K562 (cell line): ENCODE measurements around the gene RBM20. TPM values are rescaled to one million over a fixed set of nuclear protein-coding genes. Genes with fewer than 3 reads are reported as not detected.

Source experiments
- ATAC-seq: fragments of 200-7000 bp; cut with Tn5 transposase; 3 replicates; pipeline ENCODE4 v1.9.1; 2020; ENCODE audit warnings: moderate library complexity
- BruUV-seq: library from RNA; stranded (reverse); fragments of 400-500 nt; replicated peaks from 2 replicates; lab custom pipeline; 2021; lab: Mats Ljungman, UMichigan
- CTCF ChIA-PET: fragments of 300-600 bp; formaldehyde crosslinking; extraction: SDS; loops from one replicate; lab custom pipeline; 2021; ENCODE audit warnings: low intra/inter-chr PET ratio; lab: Yijun Ruan, JAX
- POLR2A ChIA-PET: fragments of 300-600, 350-650 bp; sonication (Branson Sonifier 250); formaldehyde crosslinking; extraction: SDS; loops from one replicate; lab custom pipeline; 2021; ENCODE audit warnings: antibody characterized with exemption, inconsistent platforms; lab: Yijun Ruan, JAX
- DNase-seq, 4 experiments: peaks; one replicate each; pipeline versions ENCODE4 v3.0.0 to v3.0.0-alpha.2; 2011 to 2018; ENCODE audit warnings: low spot score in 3 of 4, mixed read lengths in 3 of 4; ENCODE audit errors: extremely low read depth in 1 of 4
- FAIRE-seq: peaks from 2 replicates; lab custom pipeline; 2011; peaks lifted over from hg19 to GRCh38; lab: Jason Lieb, UNC
- H2AFZ ChIP-seq: 2 replicates; pipeline ENCODE4 v1.6.0; 2011; ENCODE audit warnings: low read depth, low read length, control low read depth, inconsistent platforms
- H3K27ac ChIP-seq: fragments of 200-600 bp; 3 replicates; pipeline ENCODE4 v1.8.0; 2011; ENCODE audit warnings: low read depth, mild to moderate bottlenecking, control low read depth, inconsistent platforms, low read length, moderate library complexity, mixed read lengths; ENCODE audit errors: extremely low read depth
- H3K27me3 ChIP-seq, 2 experiments: fragments of 300-600 bp in 1 of 2; 2 replicates in 1 of 2; 3 replicates in 1 of 2; pipeline versions ENCODE4 v1.6.0 to v1.8.0; 2011; ENCODE audit warnings: inconsistent platforms in 2 of 2, low read length in 2 of 2, mild to moderate bottlenecking in 1 of 2, mixed read lengths in 1 of 2, moderate library complexity in 1 of 2; ENCODE audit not compliant: control insufficient read depth in 2 of 2, insufficient read depth in 2 of 2
- H3K36me3 ChIP-seq: fragments of 300-600 bp; 3 replicates; pipeline ENCODE4 v1.8.0; 2011; ENCODE audit warnings: mild to moderate bottlenecking, low read length, inconsistent platforms; ENCODE audit not compliant: control insufficient read depth, insufficient read depth
- H3K4me1 ChIP-seq, 2 experiments: fragments of 200-600 bp in 1 of 2; replicated peaks in 1 of 2; 2 replicates in 1 of 2; 3 replicates in 1 of 2; pipeline versions ENCODE4 v1.5.1 to v1.8.0; 2011; ENCODE audit warnings: inconsistent platforms in 2 of 2, low read length in 2 of 2, mild to moderate bottlenecking in 1 of 2, mixed read lengths in 1 of 2, moderate library complexity in 1 of 2; ENCODE audit not compliant: control insufficient read depth in 2 of 2, insufficient read depth in 2 of 2
- H3K4me2 ChIP-seq: 2 replicates; pipeline ENCODE4 v1.6.1; 2011; ENCODE audit warnings: low read length, control low read depth, inconsistent platforms, mixed read lengths; ENCODE audit not compliant: insufficient read depth
- H3K4me3 ChIP-seq: fragments of 200-600 bp; sonication (generic), shearing (Covaris generic); 2 replicates; pipeline ENCODE4 v1.5.1; 2016; ENCODE audit warnings: control low read depth, inconsistent platforms
- H3K79me2 ChIP-seq: fragments of 200-600 bp; 3 replicates; pipeline ENCODE4 v1.8.0; 2011; ENCODE audit warnings: low read length, inconsistent platforms; ENCODE audit not compliant: control insufficient read depth, insufficient read depth
- H3K9ac ChIP-seq, 2 experiments: 2 replicates each; pipeline versions ENCODE4 v1.6.0 to v1.6.1; 2011; ENCODE audit warnings: low read depth in 2 of 2, low read length in 2 of 2, control low read depth in 1 of 2, inconsistent platforms in 1 of 2, mild to moderate bottlenecking in 1 of 2, mixed read lengths in 1 of 2; ENCODE audit not compliant: insufficient read depth in 1 of 2
- H3K9me1 ChIP-seq: one replicate; pipeline ENCODE4 v1.6.0; 2011; ENCODE audit warnings: inconsistent platforms, mild to moderate bottlenecking, low read length, moderate library complexity; ENCODE audit not compliant: control insufficient read depth, insufficient read depth
- H3K9me3 ChIP-seq: replicated peaks from 2 replicates; pipeline ENCODE4 v1.5.1; 2011; ENCODE audit warnings: low read depth, low read length, inconsistent platforms; ENCODE audit not compliant: control insufficient read depth, insufficient read depth
- H4K20me1 ChIP-seq: replicated peaks from 2 replicates; pipeline ENCODE4 v1.6.1; 2011; ENCODE audit warnings: low read length, inconsistent platforms, mixed read lengths; ENCODE audit not compliant: control insufficient read depth, insufficient read depth
- ATF3 ChIP-seq, 2 experiments: fragments of 450-650 bp in 1 of 2; sonication (generic) in 1 of 2; formaldehyde crosslinking in 1 of 2; IDR thresholded peaks in 1 of 2; conservative IDR thresholded peaks in 1 of 2; 2 replicates each; pipeline versions ENCODE4 v1.6.1 to v1.8.1; 2016 to 2023; ENCODE audit warnings: mild to moderate bottlenecking in 2 of 2, moderate library complexity in 2 of 2, inconsistent platforms in 1 of 2, missing genetic modification reagents in 1 of 2
- CHD4 ChIP-seq: fragments of 200-600 bp; sonication (generic); IDR thresholded peaks from 3 replicates; pipeline ENCODE4 v1.6.1; 2012; ENCODE audit warnings: low read depth, mild to moderate bottlenecking, mixed read lengths, low read length, inconsistent platforms; ENCODE audit not compliant: insufficient read depth, insufficient replicate concordance, poor library complexity, severe bottlenecking
- CSDE1 ChIP-seq, 2 experiments: fragments of 450-650 bp; IDR thresholded peaks; 2 replicates each; pipeline ENCODE4 v1.6.1; 2016; ENCODE audit warnings: mild to moderate bottlenecking in 1 of 2
- FOXM1 ChIP-seq, 2 experiments: fragments of 450-650 bp in 1 of 2; sonication (generic) in 1 of 2; formaldehyde crosslinking in 1 of 2; IDR thresholded peaks; 2 replicates each; pipeline versions ENCODE4 v1.6.1 to v1.9.0; 2017 to 2022; ENCODE audit warnings: low read depth in 2 of 2, mild to moderate bottlenecking in 2 of 2, missing genetic modification reagents in 1 of 2, moderate library complexity in 1 of 2
- LCOR ChIP-seq: sonication (generic); formaldehyde crosslinking; IDR thresholded peaks from 2 replicates; pipeline ENCODE4 v1.8.0; 2022; ENCODE audit warnings: mild to moderate bottlenecking, missing genetic modification reagents
- MCM5 ChIP-seq: fragments of 450-650 bp; IDR thresholded peaks from 2 replicates; pipeline ENCODE4 v1.6.1; 2016; ENCODE audit warnings: low read depth
- PURB ChIP-seq: sonication (generic); formaldehyde crosslinking; IDR thresholded peaks from 2 replicates; pipeline ENCODE4 v1.9.0; 2021; ENCODE audit warnings: low read depth, mild to moderate bottlenecking, missing genetic modification reagents
- RBM25 ChIP-seq: fragments of 200-400 bp; formaldehyde crosslinking; IDR thresholded peaks from 2 replicates; pipeline ENCODE4 v1.6.1; 2018; ENCODE audit warnings: low read length, low read depth, moderate library complexity; ENCODE audit not compliant: severe bottlenecking
- SMAD2 ChIP-seq: fragments of 150-350 bp; IDR thresholded peaks from 2 replicates; pipeline ENCODE4 v1.6.1; 2014; ENCODE audit warnings: low read depth, mild to moderate bottlenecking, low read length
- SMARCA4 ChIP-seq: fragments of 450-650 bp; IDR thresholded peaks from 2 replicates; pipeline ENCODE4 v1.6.1; 2016
- STAT5A ChIP-seq: IDR thresholded peaks from 2 replicates; pipeline ENCODE4 v1.6.1; 2012; ENCODE audit warnings: low read length, inconsistent platforms, borderline replicate concordance
- TAF7 ChIP-seq: fragments of 450-650 bp; IDR thresholded peaks from 2 replicates; pipeline ENCODE4 v1.6.1; 2016; ENCODE audit warnings: missing genetic modification characterization, missing compliant biosample characterization
- TFAM ChIP-seq: fragments of 250-450 bp; sonication (Bioruptor Pico); conservative IDR thresholded peaks from 2 replicates; pipeline ENCODE4 v1.5.0; 2021; ENCODE audit warnings: mild to moderate bottlenecking, moderate library complexity
- ZNF232 ChIP-seq: sonication (generic); formaldehyde crosslinking; IDR thresholded peaks from 2 replicates; pipeline ENCODE4 v1.8.0; 2022; ENCODE audit warnings: mild to moderate bottlenecking, missing genetic modification reagents
- ZNF408 ChIP-seq: fragments of 250-450 bp; sonication (Bioruptor Pico); IDR thresholded peaks from 2 replicates; pipeline ENCODE4 v1.4.0; 2020; ENCODE audit warnings: low read depth, mild to moderate bottlenecking, moderate library complexity
- ZNF444 ChIP-seq: fragments of 250-450 bp; sonication (Bioruptor Pico); IDR thresholded peaks from 2 replicates; pipeline ENCODE4 v1.4.0; 2020; ENCODE audit warnings: mild to moderate bottlenecking, moderate library complexity
- ZNF507 ChIP-seq: conservative IDR thresholded peaks from 2 replicates; pipeline ENCODE4 v1.6.1; 2017; ENCODE audit warnings: missing genetic modification characterization, missing compliant biosample characterization
- WGBS: fragments of 100-300 bp; shearing (Covaris generic); methylation state at CpG from one replicate; pipeline ENCODE4 v1.1.6; 2016; ENCODE audit warnings: low coverage, mixed read lengths; ENCODE audit not compliant: insufficient coverage; ENCODE audit errors: missing lambda C conversion rate; 5-methylcytosine and 5-hydroxymethylcytosine counted together
- in situ Hi-C: fragments of 300-500 bp; cut with MboI; formaldehyde crosslinking; loops from 4 replicates; pipeline ENCODE4 v1.15.0; 2018; ENCODE audit warnings: inconsistent platforms, mixed read lengths
- intact Hi-C: fragments of 100-400 bp; cut with micrococcal nuclease; formaldehyde crosslinking; loops from 2 replicates; pipeline ENCODE4 v1.14.2; 2022
- polyA plus RNA-seq, 8 experiments: library from polyadenylated mRNA; depleted of rRNA in 4 of 8; stranded (reverse) in 5 of 8; unstranded in 3 of 8; fragments of >200 nt; fragmentation: Nextera tagmentation in 2 of 8; fragmentation: Illumina TruSeq in 1 of 8; extraction: Ambion mirVana in 2 of 8; extraction: Trizol in 1 of 8; gene quantifications; 2 replicates each; pipeline versions ENCODE4 v1.2.1 to v1.2.3, GENCODE V29; 2011 to 2014; ENCODE audit warnings: inconsistent platforms in 1 of 8, missing spikeins in 1 of 8
- total RNA-seq, 7 experiments: library from RNA; depleted of rRNA in 6 of 7; stranded (reverse); fragments of >200 nt in 6 of 7; fragmentation: Illumina TruSeq in 2 of 7; extraction: Trizol in 2 of 7; gene quantifications; 2 replicates each; pipeline versions ENCODE4 v1.2.1 to v1.2.3, GENCODE V29; 2011 to 2021; ENCODE audit warnings: low replicate concordance in 1 of 7

Gene RBM20
- total and polyA plus RNA-seq, 9 of the 15 experiments (the other 6 are each of a cell fraction or from before 2014, with no cell fraction given): 0.63 to 5.7 (median 3.2) TPM

DNA sequence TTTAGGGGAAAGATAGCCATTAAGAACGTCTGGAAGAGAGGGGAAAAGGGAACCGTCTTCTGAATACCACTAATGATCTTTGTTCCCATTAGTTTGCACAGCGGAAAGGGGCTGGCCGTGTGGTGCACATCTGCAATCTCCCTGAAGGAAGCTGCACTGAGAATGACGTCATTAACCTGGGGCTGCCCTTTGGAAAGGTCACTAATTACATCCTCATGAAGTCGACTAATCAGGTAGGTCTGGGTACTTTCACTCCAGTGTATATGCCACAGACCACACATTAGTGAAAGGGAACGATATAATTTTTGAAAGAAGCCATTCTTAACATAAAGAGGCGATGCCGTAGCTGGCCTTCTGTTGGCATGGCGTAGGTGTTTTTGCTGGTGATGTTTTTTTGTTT is 153.3 kb downstream of the RBM20 start:
- ATAC-seq (no peak), DNase-seq (no peak), FAIRE-seq (no peak)
- no peaks in the 10 kb centered on the region for H3K27me3 ChIP-seq
- H2AFZ ChIP-seq: no peak overlapping the region
- no peak overlapping the region for H3K4me3 ChIP-seq
- POLR2A ChIA-PET: no interaction called here
- peaks cover 34% of the 10 kb centered on the region; the same call in 2 of the 3 replicates for H3K36me3 ChIP-seq
- BruUV-seq: no TSS peak
- H4K20me1 ChIP-seq: no peaks in the 10 kb centered on the region
- H3K9ac ChIP-seq: no peak overlapping the region
- CTCF ChIA-PET: no interaction called here
- no peak overlapping the region for H3K27ac ChIP-seq
- H3K79me2 ChIP-seq: no peaks in the 10 kb centered on the region
- no peaks in the 10 kb centered on the region; a peak in 1 of 5 replicates for H3K4me1 ChIP-seq
- H3K9me1 ChIP-seq: no peaks in the 10 kb centered on the region
- TF ChIP-seq ZNF232 (CRISPR knock-in tag) (no peak), ATF3 (IDR thresholded peaks at IDR 0.05) (peak; percentile 35; the same call in 1 of the 2 replicates), ATF3 (CRISPR knock-in tag; conservative IDR thresholded peaks at IDR 0.05) (no peak), LCOR (CRISPR knock-in tag) (no peak), ZNF507 (no peak)
- intact Hi-C loops: no loop called here
- no peak overlapping the region for H3K4me2 ChIP-seq
- H3K9me3 ChIP-seq: no peaks in the 10 kb centered on the region
- WGBS: 66% methylated on average over 10 of the region's 10 CpGs
- in situ Hi-C loops: no loop called here

DNA sequence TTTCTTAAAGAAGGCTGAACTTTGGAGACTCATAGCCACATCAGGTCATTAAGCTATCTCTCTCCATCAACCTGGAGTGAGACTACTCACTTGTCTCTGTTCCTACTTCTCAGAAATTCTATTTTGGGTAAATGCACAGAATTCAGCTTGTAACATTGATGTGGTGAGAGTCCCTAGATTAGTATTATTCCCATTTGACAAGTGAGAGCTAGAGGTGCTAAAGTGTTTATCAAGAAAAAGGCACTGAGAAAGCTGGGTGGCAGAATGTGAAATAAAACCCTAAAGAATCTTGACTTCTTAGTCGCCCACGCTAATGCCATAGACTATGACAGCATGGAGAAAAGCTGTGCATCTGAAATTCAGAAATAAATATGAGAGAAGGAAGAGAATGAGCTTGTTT is 154.2 kb downstream of the RBM20 start:
- Histone ChIP-seq H3K9me1 (no peaks in the 10 kb centered on the region), H2AFZ (no peak overlapping the region)
- TF ChIP-seq CSDE1 (IDR thresholded peaks at IDR 0.05): no peak
- no peak for TF ChIP-seq RBM25
- TF ChIP-seq MCM5: no peak
- no peak for TF ChIP-seq SMARCA4
- TF ChIP-seq SMAD2: no peak
- TF ChIP-seq CHD4: no peak
- no peak for TF ChIP-seq TAF7 (tag)
- no peak for TF ChIP-seq STAT5A
- TF ChIP-seq ZNF444 (CRISPR knock-in tag): no peak
- TF ChIP-seq ZNF408 (CRISPR knock-in tag): no peak
- TF ChIP-seq TFAM: no peak
- no peak for TF ChIP-seq PURB
- no peak for TF ChIP-seq FOXM1 (IDR thresholded peaks at IDR 0.05; ENCODE audit: low read depth)
- TF ChIP-seq FOXM1 (CRISPR knock-in tag; IDR thresholded peaks at IDR 0.05; ENCODE audit: low read depth): no peak

More for the DNA sequence above, 154.2 kb downstream of the RBM20 start:
- no peaks in the 10 kb centered on the region for H3K9me3 ChIP-seq
- no peaks in the 10 kb centered on the region for H4K20me1 ChIP-seq
- FAIRE-seq: no peak
- in situ Hi-C loops (no loop called here), intact Hi-C loops (no loop called here)
- no peak overlapping the region for H3K27ac ChIP-seq
- no peaks in the 10 kb centered on the region; a peak in 2 of 5 replicates for H3K4me1 ChIP-seq
- no peak overlapping the region for H3K4me2 ChIP-seq
- DNase-seq: no peak
- BruUV-seq: no TSS peak
- CTCF ChIA-PET: no interaction called here
- peaks cover 39% of the 10 kb centered on the region; the same call in 2 of the 3 replicates for H3K36me3 ChIP-seq
- no peak overlapping the region for H3K9ac ChIP-seq
- no peaks in the 10 kb centered on the region for H3K79me2 ChIP-seq
- WGBS: 95% methylated on average over 2 of the region's 2 CpGs
- no peaks in the 10 kb centered on the region for H3K27me3 ChIP-seq
- H3K4me3 ChIP-seq: no peak overlapping the region
- POLR2A ChIA-PET: interaction anchor here (0.6 kb wide), 1 partner anchor 39 kb away, joined by 3 read pairs; no protein-coding TSS in a partner anchor
- no peak for ATAC-seq
